ENCODE measurements around the gene NCOR1. TPM values are rescaled to one million over a fixed set of nuclear protein-coding genes. Genes with fewer than 3 reads are reported as not detected.

Gene NCOR1
- total and polyA plus RNA-seq, 2 of the 13 experiments (the other 11 are each of a cell fraction or from before 2014, with no cell fraction given), result 57.0 to 71.7 TPM

DNA sequence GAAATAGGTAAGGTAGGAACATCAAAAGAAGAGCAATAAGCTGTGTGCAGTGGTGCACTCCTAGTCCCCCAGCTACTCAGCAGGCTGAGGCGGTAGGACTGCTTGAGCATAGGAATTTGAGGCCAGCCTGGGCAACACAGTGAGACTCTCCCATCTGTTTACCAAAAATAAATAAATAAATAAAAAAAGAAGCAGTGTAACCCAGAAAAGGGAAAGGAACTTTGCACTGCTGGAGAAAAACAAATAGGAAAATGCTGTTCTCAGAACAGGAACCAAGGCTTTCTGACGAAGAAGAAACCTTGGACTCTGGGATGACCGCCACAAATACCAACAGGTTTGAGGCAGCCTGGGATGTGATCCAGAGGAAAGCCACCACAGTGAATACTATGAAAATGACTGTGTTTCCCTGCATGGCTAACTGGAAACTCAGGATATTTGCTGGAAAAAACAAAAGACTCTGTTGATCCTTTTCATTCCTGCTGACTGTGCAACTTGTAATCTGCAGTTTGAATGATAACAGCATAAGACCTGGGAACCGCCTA is 174.6 kb downstream of the NCOR1 start (continued):
- TF ChIP-seq, protein P1, sequence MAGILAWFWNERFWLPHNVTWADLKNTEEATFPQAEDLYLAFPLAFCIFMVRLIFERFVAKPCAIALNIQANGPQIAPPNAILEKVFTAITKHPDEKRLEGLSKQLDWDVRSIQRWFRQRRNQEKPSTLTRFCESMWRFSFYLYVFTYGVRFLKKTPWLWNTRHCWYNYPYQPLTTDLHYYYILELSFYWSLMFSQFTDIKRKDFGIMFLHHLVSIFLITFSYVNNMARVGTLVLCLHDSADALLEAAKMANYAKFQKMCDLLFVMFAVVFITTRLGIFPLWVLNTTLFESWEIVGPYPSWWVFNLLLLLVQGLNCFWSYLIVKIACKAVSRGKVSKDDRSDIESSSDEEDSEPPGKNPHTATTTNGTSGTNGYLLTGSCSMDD (CRISPR knock-in tag; IDR thresholded peaks at IDR 0.05), result no peak
- TF ChIP-seq, protein P2, sequence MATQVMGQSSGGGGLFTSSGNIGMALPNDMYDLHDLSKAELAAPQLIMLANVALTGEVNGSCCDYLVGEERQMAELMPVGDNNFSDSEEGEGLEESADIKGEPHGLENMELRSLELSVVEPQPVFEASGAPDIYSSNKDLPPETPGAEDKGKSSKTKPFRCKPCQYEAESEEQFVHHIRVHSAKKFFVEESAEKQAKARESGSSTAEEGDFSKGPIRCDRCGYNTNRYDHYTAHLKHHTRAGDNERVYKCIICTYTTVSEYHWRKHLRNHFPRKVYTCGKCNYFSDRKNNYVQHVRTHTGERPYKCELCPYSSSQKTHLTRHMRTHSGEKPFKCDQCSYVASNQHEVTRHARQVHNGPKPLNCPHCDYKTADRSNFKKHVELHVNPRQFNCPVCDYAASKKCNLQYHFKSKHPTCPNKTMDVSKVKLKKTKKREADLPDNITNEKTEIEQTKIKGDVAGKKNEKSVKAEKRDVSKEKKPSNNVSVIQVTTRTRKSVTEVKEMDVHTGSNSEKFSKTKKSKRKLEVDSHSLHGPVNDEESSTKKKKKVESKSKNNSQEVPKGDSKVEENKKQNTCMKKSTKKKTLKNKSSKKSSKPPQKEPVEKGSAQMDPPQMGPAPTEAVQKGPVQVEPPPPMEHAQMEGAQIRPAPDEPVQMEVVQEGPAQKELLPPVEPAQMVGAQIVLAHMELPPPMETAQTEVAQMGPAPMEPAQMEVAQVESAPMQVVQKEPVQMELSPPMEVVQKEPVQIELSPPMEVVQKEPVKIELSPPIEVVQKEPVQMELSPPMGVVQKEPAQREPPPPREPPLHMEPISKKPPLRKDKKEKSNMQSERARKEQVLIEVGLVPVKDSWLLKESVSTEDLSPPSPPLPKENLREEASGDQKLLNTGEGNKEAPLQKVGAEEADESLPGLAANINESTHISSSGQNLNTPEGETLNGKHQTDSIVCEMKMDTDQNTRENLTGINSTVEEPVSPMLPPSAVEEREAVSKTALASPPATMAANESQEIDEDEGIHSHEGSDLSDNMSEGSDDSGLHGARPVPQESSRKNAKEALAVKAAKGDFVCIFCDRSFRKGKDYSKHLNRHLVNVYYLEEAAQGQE (IDR thresholded peaks at IDR 0.05; ENCODE audit: borderline replicate concordance in 1 of 2, low read depth in 1 of 2, low read length in 2 of 2), result no peak
- TF ChIP-seq, protein P3, sequence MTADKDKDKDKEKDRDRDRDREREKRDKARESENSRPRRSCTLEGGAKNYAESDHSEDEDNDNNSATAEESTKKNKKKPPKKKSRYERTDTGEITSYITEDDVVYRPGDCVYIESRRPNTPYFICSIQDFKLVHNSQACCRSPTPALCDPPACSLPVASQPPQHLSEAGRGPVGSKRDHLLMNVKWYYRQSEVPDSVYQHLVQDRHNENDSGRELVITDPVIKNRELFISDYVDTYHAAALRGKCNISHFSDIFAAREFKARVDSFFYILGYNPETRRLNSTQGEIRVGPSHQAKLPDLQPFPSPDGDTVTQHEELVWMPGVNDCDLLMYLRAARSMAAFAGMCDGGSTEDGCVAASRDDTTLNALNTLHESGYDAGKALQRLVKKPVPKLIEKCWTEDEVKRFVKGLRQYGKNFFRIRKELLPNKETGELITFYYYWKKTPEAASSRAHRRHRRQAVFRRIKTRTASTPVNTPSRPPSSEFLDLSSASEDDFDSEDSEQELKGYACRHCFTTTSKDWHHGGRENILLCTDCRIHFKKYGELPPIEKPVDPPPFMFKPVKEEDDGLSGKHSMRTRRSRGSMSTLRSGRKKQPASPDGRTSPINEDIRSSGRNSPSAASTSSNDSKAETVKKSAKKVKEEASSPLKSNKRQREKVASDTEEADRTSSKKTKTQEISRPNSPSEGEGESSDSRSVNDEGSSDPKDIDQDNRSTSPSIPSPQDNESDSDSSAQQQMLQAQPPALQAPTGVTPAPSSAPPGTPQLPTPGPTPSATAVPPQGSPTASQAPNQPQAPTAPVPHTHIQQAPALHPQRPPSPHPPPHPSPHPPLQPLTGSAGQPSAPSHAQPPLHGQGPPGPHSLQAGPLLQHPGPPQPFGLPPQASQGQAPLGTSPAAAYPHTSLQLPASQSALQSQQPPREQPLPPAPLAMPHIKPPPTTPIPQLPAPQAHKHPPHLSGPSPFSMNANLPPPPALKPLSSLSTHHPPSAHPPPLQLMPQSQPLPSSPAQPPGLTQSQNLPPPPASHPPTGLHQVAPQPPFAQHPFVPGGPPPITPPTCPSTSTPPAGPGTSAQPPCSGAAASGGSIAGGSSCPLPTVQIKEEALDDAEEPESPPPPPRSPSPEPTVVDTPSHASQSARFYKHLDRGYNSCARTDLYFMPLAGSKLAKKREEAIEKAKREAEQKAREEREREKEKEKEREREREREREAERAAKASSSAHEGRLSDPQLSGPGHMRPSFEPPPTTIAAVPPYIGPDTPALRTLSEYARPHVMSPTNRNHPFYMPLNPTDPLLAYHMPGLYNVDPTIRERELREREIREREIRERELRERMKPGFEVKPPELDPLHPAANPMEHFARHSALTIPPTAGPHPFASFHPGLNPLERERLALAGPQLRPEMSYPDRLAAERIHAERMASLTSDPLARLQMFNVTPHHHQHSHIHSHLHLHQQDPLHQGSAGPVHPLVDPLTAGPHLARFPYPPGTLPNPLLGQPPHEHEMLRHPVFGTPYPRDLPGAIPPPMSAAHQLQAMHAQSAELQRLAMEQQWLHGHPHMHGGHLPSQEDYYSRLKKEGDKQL (CRISPR knock-in tag; IDR thresholded peaks at IDR 0.05; ENCODE audit: low read depth), result 0 out of 2 replicates have a peak, but pooled peaks have one; percentile 42
- no peak for TF ChIP-seq ZFP36L1 (CRISPR knock-in tag; IDR thresholded peaks at IDR 0.05)
- TF ChIP-seq FOXO1 (CRISPR knock-in tag; IDR thresholded peaks at IDR 0.05), result peak; percentile 72
- TF ChIP-seq ZNF543 (CRISPR knock-in tag; IDR thresholded peaks at IDR 0.05), result 0 out of 2 replicates have a peak, but pooled peaks have one; percentile 35
- peak; percentile 56; the same call in 1 of the 2 replicates for TF ChIP-seq ZNF644 (CRISPR knock-in tag; IDR thresholded peaks at IDR 0.05; ENCODE audit: low read depth)
- TF ChIP-seq MIXL1 (CRISPR knock-in tag; IDR thresholded peaks at IDR 0.05), result peak; percentile 73; the same call in 1 of the 2 replicates
- TF ChIP-seq ZFP82 (CRISPR knock-in tag; IDR thresholded peaks at IDR 0.05; ENCODE audit: borderline replicate concordance), result no peak
- TF ChIP-seq, protein P4, sequence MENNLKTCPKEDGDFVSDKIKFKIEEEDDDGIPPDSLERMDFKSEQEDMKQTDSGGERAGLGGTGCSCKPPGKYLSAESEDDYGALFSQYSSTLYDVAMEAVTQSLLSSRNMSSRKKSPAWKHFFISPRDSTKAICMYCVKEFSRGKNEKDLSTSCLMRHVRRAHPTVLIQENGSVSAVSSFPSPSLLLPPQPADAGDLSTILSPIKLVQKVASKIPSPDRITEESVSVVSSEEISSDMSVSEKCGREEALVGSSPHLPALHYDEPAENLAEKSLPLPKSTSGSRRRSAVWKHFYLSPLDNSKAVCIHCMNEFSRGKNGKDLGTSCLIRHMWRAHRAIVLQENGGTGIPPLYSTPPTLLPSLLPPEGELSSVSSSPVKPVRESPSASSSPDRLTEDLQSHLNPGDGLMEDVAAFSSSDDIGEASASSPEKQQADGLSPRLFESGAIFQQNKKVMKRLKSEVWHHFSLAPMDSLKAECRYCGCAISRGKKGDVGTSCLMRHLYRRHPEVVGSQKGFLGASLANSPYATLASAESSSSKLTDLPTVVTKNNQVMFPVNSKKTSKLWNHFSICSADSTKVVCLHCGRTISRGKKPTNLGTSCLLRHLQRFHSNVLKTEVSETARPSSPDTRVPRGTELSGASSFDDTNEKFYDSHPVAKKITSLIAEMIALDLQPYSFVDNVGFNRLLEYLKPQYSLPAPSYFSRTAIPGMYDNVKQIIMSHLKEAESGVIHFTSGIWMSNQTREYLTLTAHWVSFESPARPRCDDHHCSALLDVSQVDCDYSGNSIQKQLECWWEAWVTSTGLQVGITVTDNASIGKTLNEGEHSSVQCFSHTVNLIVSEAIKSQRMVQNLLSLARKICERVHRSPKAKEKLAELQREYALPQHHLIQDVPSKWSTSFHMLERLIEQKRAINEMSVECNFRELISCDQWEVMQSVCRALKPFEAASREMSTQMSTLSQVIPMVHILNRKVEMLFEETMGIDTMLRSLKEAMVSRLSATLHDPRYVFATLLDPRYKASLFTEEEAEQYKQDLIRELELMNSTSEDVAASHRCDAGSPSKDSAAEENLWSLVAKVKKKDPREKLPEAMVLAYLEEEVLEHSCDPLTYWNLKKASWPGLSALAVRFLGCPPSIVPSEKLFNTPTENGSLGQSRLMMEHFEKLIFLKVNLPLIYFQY (CRISPR knock-in tag; IDR thresholded peaks at IDR 0.05; ENCODE audit: borderline replicate concordance), result no peak
- 0 out of 2 replicates have a peak, but pooled peaks have one; percentile 36 for TF ChIP-seq CBFB (CRISPR knock-in tag; IDR thresholded peaks at IDR 0.05)
- peak; percentile 88 for TF ChIP-seq GATAD2A (CRISPR knock-in tag; IDR thresholded peaks at IDR 0.05)
- TF ChIP-seq ZNF614 (CRISPR knock-in tag; IDR thresholded peaks at IDR 0.05; ENCODE audit: borderline replicate concordance), result peak; percentile 69; the same call in 1 of the 2 replicates
